SK-N-SH treated with all-trans-retinoic acid at 6 μM for 48 hours (cell line): Measurements from ENCODE around the gene PRPF4.

Experiments used
- ARNTL ChIP-seq: fragments of 450-650 bp; formaldehyde crosslinking; IDR thresholded peaks from 2 replicates; pipeline ENCODE4 v1.5.0; 2020; ENCODE audit warnings: low read depth, mild to moderate bottlenecking, moderate library complexity, borderline replicate concordance
- CREB5 ChIP-seq: fragments of 250-450 bp; sonication (Bioruptor Pico); IDR thresholded peaks from 2 replicates; pipeline ENCODE4 v1.5.1; 2020; ENCODE audit warnings: low read depth, mild to moderate bottlenecking, moderate library complexity
- OSR1 ChIP-seq: fragments of 250-450 bp; sonication (Bioruptor Pico); IDR thresholded peaks from 2 replicates; pipeline ENCODE4 v1.8.0; 2022; ENCODE audit warnings: moderate library complexity, mild to moderate bottlenecking, inconsistent platforms
- PPARA ChIP-seq: fragments of 250-450 bp; sonication (Bioruptor Pico); IDR thresholded peaks from 2 replicates; pipeline ENCODE4 v1.5.0; 2020; ENCODE audit warnings: mild to moderate bottlenecking, borderline replicate concordance
- RARB ChIP-seq: fragments of 250-450 bp; sonication (Bioruptor Pico); IDR thresholded peaks from 2 replicates; pipeline ENCODE4 v1.8.0; 2021; ENCODE audit warnings: mild to moderate bottlenecking, moderate library complexity
- SNAI2 ChIP-seq: fragments of 250-450 bp; sonication (Bioruptor Pico); IDR thresholded peaks from 2 replicates; pipeline ENCODE4 v1.5.0; 2020; ENCODE audit warnings: mild to moderate bottlenecking, moderate library complexity
- TCF4 ChIP-seq: fragments of 250-450 bp; sonication (Bioruptor Pico); IDR thresholded peaks from 2 replicates; pipeline ENCODE4 v1.8.0; 2021; ENCODE audit warnings: mild to moderate bottlenecking, moderate library complexity, borderline replicate concordance

GRCh38 chr9:113337714-113338113, 62.3 kb downstream of the PRPF4 start:
- TF ChIP-seq RARB (no peak), SNAI2 (CRISPR knock-in tag) (no peak), TCF4 (CRISPR knock-in tag) (no peak), OSR1 (CRISPR knock-in tag) (no peak), PPARA (CRISPR knock-in tag) (no peak), CREB5 (CRISPR knock-in tag) (no peak), ARNTL (CRISPR knock-in tag) (no peak)
